HG03097 (cell line): ENCODE data around the gene PSMC1.

Experiments
- ATAC-seq: cut with Tn5 transposase; IDR thresholded peaks from one replicate; pipeline ENCODE4 v1.9.1; 2021; ENCODE audit not compliant: unreplicated experiment, low FRiP score

PSMC1 gene

DNA sequence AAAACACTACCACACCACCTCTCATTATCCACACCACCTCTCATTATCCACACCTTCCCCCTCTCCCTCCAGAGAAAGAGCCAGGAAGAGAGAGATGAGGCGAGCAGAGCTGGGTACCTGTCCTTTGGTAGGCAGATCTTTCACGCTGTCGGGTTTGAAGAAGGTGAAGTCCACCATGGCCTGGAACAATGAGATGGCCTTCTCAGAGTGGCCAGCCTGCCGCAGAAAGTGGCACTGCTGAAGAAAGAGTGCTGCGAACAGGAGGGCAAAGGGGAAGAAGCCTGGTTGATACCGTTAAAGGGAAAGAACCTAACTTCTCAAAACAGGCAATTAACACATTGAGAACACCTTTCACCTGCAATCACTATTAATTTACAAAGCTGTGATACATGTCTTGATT is 44.8 kb downstream of the PSMC1 start:
- no peak for ATAC-seq

- no peak for ATAC-seq
Measured at GRCh38 chr14:90301668-90302090, 45.3 kb downstream of the PSMC1 start.

GRCh38 chr14:90302529-90303303 is 46.4 kb downstream of the PSMC1 start:
- ATAC-seq = no peak

GRCh38 chr14:90303473-90303872 is 47.1 kb downstream of the PSMC1 start:
- ATAC-seq = no peak

- no peak for ATAC-seq
Measured at GRCh38 chr14:90304502-90304901, 48.1 kb downstream of the PSMC1 start.

- no peak for ATAC-seq
Measured at GRCh38 chr14:90305176-90305601, 48.8 kb downstream of the PSMC1 start.

- no peak for ATAC-seq
Measured at GRCh38 chr14:90308561-90308960, 52.2 kb downstream of the PSMC1 start.

DNA sequence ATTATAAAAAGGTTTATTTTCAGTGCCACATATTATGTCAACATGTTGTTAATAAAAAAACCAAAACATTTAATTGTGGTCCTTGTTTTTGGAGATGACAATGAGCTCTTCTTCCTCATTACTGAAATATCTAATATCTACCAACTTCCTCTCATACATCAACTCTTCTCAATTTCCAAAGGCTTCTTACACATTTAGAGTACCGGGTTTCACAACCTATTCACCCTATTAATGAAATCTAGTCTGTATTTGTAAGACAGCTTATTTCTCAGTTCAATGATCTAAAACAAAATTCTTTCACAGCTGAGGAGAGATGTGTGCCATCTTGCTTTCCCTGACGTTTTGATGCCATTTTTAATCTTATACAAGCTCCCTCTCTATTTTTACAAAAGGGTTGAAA is 60.9 kb downstream of the PSMC1 start:
- no peak for ATAC-seq

DNA sequence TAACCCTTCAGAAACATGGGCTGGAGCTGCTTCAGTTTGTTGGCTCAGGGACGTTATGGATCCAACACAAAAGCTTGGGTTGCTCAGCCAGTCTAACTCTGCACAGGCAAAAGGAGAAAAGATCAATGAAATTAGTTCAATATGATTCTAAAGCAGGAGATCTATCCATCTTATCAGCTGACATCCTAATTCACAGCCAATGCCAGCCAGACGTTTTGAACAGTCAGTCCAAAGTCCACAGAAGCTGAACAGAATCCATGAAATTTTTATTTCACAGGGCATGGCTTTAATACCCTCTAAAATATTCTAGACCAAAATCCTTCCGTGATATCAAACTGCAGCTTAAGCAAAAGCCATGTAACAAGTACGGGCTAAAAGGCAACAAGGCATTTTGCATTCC is 61.7 kb downstream of the PSMC1 start:
- ATAC-seq = no peak

DNA sequence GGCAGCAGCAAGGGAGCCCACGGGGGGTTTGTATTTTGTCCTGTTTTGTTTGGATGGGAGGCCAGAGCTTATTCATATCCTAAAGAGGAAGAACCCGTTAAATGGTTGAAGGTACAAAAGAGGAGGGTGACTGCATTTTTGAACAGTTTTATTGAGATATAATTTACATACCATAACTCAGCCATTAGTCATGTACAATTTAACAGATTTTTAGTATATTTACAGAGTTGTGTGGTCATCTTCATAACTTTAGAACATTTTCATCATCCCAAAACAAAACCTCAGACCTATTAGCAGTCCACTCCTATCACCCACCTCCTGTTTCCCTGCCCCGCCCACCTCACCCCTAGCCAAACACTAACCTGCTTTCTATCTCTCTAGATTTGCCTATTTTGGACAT is 62.8 kb downstream of the PSMC1 start:
- ATAC-seq = no peak

DNA sequence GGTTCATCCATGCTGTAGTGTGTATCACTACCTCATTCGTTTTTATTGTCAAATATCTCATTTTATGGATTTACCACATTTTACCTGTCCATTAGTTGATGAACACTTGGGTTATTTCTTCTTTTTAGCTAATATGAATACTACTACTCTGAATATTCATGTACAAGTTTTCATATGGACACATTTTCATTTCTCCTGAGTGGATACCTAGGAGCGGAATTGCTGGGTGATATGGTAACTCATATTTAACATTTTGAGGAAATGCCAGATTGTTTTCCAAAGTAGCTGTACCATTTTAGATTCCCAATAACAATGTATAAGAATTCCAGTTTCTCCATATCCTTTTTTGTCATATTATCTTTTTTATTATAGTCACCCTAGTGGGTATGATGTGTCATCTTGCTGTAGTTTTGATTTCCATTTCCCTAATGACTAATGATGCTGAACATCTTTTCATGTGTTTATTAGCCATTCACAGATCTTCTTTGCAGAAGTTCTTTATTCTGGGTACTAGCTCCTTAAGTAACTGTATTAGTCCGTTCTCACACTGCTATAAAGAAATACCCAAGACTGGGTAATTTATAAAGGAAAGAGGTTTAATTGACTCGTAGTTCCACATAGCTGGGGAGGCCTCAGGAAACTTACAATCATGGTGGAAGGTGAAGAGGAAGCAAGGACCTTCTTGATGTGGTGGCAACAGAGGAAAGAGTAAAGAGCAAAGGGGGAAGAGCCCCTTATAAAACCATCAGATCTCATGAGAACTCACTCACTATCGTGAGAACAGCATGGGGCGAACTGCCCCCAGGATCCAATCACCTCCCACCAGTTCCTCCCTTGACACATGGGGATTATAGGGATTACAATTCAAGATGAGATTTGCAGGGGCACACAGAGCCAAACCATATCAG is 63.5 kb downstream of the PSMC1 start:
- no peak for ATAC-seq

DNA sequence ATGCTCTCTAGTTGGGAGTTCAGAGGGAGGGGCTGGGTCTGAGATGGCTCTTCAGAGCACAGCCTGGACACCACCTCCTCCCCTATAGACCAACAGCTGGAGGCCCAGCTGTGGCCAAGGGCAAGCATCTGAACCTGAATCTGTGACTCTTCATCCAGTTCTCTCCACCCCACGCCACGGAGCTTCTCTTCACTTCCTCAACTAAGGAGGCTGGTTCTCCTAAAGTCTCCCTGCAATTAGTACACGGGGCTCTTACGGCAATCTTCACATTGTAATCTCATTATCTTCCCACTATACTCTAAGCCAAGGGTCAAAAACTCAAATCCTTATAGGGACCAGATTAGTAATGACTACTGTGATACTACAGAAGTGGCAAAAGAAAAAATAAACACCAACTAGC is 65.5 kb downstream of the PSMC1 start:
- ATAC-seq = no peak
